Activated T-helper 1 cell treated with anti-CD3 and anti-CD28 coated beads, Interleukin-12 subunit alpha, Interleukin-12 subunit beta, Interleukin-2, Interleukin-4 antibody, amounts not matched to agents 30 ng/mL and 10 ng/mL and 1 ng/mL, durations not matched to agents 14 hours and 24 hours and 36 hours (primary cell): ENCODE results near the gene TPRX1. TPM values are rescaled to one million over a fixed set of nuclear protein-coding genes. Genes with fewer than 3 reads are reported as not detected.

Experiments
- DNase-seq: peaks from one replicate; pipeline ENCODE4 v3.0.0; 2021; ENCODE audit warnings: low spot score
- H3K27ac Mint-ChIP-seq: one replicate; pipeline ENCODE4 v1.8.0; 2021; ENCODE audit warnings: mild to moderate bottlenecking, mixed read lengths
- H3K27me3 Mint-ChIP-seq: one replicate; pipeline ENCODE4 v1.8.0; 2022; ENCODE audit warnings: mild to moderate bottlenecking, moderate library complexity, mixed read lengths; ENCODE audit not compliant: insufficient read depth
- H3K36me3 Mint-ChIP-seq: one replicate; pipeline ENCODE4 v1.8.0; 2021; ENCODE audit warnings: low read depth, mixed read lengths
- H3K4me1 Mint-ChIP-seq: one replicate; pipeline ENCODE4 v1.8.0; 2021; ENCODE audit warnings: low read depth, mixed read lengths
- H3K4me3 Mint-ChIP-seq: one replicate; pipeline ENCODE4 v1.8.0; 2021; ENCODE audit warnings: mild to moderate bottlenecking, moderate library complexity, mixed read lengths
- H3K9me3 Mint-ChIP-seq: one replicate; pipeline ENCODE4 v1.8.0; 2021; ENCODE audit warnings: mixed read lengths
- intact Hi-C: fragments of 100-400 bp; cut with micrococcal nuclease; formaldehyde crosslinking; loops from one replicate; pipeline ENCODE4 v1.15.1; 2024
- total RNA-seq: library from RNA; stranded (reverse); gene quantifications from 2 replicates; pipeline ENCODE4 v1.2.3, GENCODE V29; 2022

Gene TPRX1
- total RNA-seq, 1 donor from 2014 or later = not detected

GRCh38 chr19:47760632-47760999 is 43.7 kb downstream of the TPRX1 start:
- H3K4me3 Mint-ChIP-seq = no peak overlapping the region
- peaks cover 17% of the 10 kb centered on the region for H3K36me3 Mint-ChIP-seq
- no peaks in the 10 kb centered on the region for H3K27me3 Mint-ChIP-seq
- no peaks in the 10 kb centered on the region for H3K4me1 Mint-ChIP-seq
- intact Hi-C loops = no loop called here
- H3K9me3 Mint-ChIP-seq = no peaks in the 10 kb centered on the region
- no peak overlapping the region for H3K27ac Mint-ChIP-seq
- DNase-seq = no peak

GRCh38 chr19:47758443-47758804 is 45.9 kb downstream of the TPRX1 start:
- Mint-ChIP-seq H3K27me3 (no peaks in the 10 kb centered on the region), H3K36me3 (peaks cover 23% of the 10 kb centered on the region), H3K4me3 (no peak overlapping the region), H3K9me3 (no peaks in the 10 kb centered on the region), H3K27ac (no peak overlapping the region), H3K4me1 (no peaks in the 10 kb centered on the region)
- no peak for DNase-seq
- intact Hi-C loops = no loop called here

- no peaks in the 10 kb centered on the region for H3K4me1 Mint-ChIP-seq
- H3K27me3 Mint-ChIP-seq = no peaks in the 10 kb centered on the region
- no peak overlapping the region for H3K27ac Mint-ChIP-seq
- no peak overlapping the region for H3K4me3 Mint-ChIP-seq
- no peak for DNase-seq
- intact Hi-C loops = no loop called here
- H3K9me3 Mint-ChIP-seq = no peaks in the 10 kb centered on the region
- H3K36me3 Mint-ChIP-seq = peaks cover 29% of the 10 kb centered on the region
Observed at GRCh38 chr19:47757617-47758442, 46.5 kb downstream of the TPRX1 start.

- H3K4me3 Mint-ChIP-seq = no peak overlapping the region
Observed at GRCh38 chr19:47756953-47757608, 47.3 kb downstream of the TPRX1 start.

GRCh38 chr19:47756627-47756929 is 47.8 kb downstream of the TPRX1 start:
- intact Hi-C loops = no loop called here
- no peak overlapping the region for H3K27ac Mint-ChIP-seq
- no peaks in the 10 kb centered on the region for H3K4me1 Mint-ChIP-seq
- peaks cover 36% of the 10 kb centered on the region for H3K36me3 Mint-ChIP-seq
- no peaks in the 10 kb centered on the region for H3K9me3 Mint-ChIP-seq
- H3K27me3 Mint-ChIP-seq = no peaks in the 10 kb centered on the region
- H3K4me3 Mint-ChIP-seq = no peak overlapping the region
- DNase-seq = no peak

More at GRCh38 chr19:47756953-47757608, 47.3 kb downstream of the TPRX1 start:
- Mint-ChIP-seq H3K9me3 (no peaks in the 10 kb centered on the region), H3K27ac (no peak overlapping the region), H3K27me3 (no peaks in the 10 kb centered on the region), H3K4me1 (no peaks in the 10 kb centered on the region), H3K36me3 (peaks cover 34% of the 10 kb centered on the region)
- intact Hi-C loops = no loop called here
- no peak for DNase-seq

GRCh38 chr19:47755762-47756626 is 48.4 kb downstream of the TPRX1 start:
- Mint-ChIP-seq H3K9me3 (no peaks in the 10 kb centered on the region), H3K36me3 (peaks cover 36% of the 10 kb centered on the region), H3K4me1 (no peaks in the 10 kb centered on the region), H3K27ac (no peak overlapping the region), H3K27me3 (no peaks in the 10 kb centered on the region), H3K4me3 (no peak overlapping the region)
- intact Hi-C loops = no loop called here
- no peak for DNase-seq

- Mint-ChIP-seq H3K4me3 (no peak overlapping the region), H3K9me3 (no peaks in the 10 kb centered on the region), H3K36me3 (peaks cover 39% of the 10 kb centered on the region), H3K27ac (no peak overlapping the region), H3K27me3 (no peaks in the 10 kb centered on the region), H3K4me1 (no peaks in the 10 kb centered on the region)
- intact Hi-C loops = no loop called here
- DNase-seq = no peak
Observed at GRCh38 chr19:47755065-47755761, 49.1 kb downstream of the TPRX1 start.

GRCh38 chr19:47754206-47755064 is 49.9 kb downstream of the TPRX1 start:
- Mint-ChIP-seq H3K36me3 (peaks cover 42% of the 10 kb centered on the region), H3K27ac (peak overlapping the region; percentile 34), H3K9me3 (no peaks in the 10 kb centered on the region), H3K4me1 (peaks cover under 1% of the 10 kb centered on the region), H3K27me3 (no peaks in the 10 kb centered on the region), H3K4me3 (no peak overlapping the region)
- no peak for DNase-seq
- intact Hi-C loops = no loop called here

- H3K9me3 Mint-ChIP-seq = no peaks in the 10 kb centered on the region
- H3K36me3 Mint-ChIP-seq = peaks cover 47% of the 10 kb centered on the region
- H3K4me1 Mint-ChIP-seq = peaks cover 14% of the 10 kb centered on the region
- DNase-seq = no peak
- no peak overlapping the region for H3K27ac Mint-ChIP-seq
- no peak overlapping the region for H3K4me3 Mint-ChIP-seq
- no peaks in the 10 kb centered on the region for H3K27me3 Mint-ChIP-seq
- intact Hi-C loops = no loop called here
Observed at GRCh38 chr19:47752440-47753211, 51.7 kb downstream of the TPRX1 start.
